ENCODE data around the gene CD300A.

- TF ChIP-seq CTCF (conservative IDR thresholded peaks at IDR 0.05; ENCODE audit: low read depth, low read length) (no peak), POLR2A (IDR thresholded peaks at IDR 0.05; ENCODE audit: low read depth, low read length) (no peak)
Measured at GRCh38 chr17:74424657-74425056, 41.8 kb upstream of the CD300A start.

All from IMR-90 (cell line).